Right hindlimb (tissue), 1 donor: ENCODE results near the gene RPP40.
"Not testable (repeated sequence)": the region's sequence is repeated elsewhere in the genome, so short reads cannot be mapped to it uniquely, and the experiment has no call there.

Experiments used
- DNase-seq: peaks from one replicate; pipeline ENCODE4 v3.0.0-alpha.2; 2018

Gene RPP40

DNA sequence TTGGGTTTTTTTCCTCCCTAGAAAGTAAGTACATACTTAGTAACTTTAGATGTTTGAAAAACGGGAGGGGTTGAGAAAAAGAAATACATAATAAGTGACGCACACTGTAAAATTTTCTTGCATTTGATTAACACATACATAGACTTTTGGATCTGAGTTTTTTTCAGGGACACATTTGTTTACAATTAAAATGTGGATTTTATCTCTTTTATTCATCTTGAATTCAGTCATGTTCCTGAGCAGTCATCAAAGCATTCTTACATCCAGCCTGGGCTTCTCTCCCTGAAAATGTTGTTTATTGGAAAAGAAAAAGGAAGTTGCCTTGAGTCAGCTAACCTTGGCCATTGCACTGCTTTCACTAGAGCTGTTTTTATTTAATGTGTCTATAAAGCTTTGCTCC is 8.7 kb upstream of the RPP40 start:
- no peak for DNase-seq

DNA sequence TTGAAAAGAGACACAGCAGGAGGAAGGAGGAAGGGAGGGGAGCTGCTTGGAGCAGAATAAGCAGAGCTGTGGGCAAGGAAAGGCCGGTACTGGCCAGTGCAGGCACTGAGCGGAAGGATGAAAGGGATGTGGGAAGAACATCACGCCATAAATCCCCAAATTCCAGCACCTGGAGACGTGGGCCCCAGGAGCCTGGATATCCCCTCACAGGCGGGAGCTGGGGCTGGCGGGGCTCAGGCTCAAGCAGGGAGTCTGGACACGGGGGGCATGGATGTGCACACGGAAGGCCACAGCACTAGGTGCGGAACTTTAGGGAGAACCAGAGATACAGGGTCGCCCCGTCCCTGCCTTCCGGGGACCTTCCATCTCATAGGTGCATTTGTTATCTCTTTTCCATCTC is 7.5 kb upstream of the RPP40 start:
- DNase-seq, result no peak

DNA sequence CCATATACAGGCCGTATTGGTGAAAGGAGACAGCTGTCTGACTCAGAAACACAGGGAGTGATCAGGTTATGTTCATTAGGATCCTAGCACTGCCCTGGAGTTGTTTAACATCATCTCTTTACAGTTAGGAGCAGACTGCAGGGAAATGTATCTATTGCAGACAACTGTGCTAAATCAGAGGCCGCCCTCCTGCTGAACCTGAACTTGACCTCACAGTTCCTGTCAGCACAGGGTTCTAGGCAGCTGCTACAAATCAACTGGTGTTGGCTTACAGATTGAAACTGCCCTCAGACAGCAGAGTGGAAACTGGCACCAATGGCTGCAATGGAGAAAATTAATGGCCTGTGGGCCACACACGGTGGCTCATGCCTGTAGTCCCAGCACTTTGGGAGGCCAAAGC is 3.7 kb upstream of the RPP40 start:
- no peak for DNase-seq

DNA sequence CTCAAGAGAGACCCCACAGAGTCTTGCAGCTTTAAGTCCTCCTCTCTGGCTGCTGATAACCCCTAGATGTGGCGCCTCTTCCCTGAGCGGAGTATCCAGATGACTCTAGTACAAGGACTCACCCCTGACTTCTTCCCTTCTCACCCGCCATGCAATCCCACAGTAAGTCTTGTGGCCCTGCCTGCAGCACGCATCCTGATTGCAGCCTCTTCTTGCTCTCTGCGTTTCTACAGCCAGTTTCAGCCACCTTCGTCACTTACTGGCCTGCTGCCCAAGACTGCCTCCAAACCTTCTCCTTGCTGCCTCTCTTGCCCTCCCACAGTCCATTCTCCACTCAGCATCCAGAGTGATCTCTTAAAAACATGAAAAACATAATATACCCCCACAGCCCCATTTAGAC is 2.4 kb upstream of the RPP40 start:
- DNase-seq, result no peak

DNA sequence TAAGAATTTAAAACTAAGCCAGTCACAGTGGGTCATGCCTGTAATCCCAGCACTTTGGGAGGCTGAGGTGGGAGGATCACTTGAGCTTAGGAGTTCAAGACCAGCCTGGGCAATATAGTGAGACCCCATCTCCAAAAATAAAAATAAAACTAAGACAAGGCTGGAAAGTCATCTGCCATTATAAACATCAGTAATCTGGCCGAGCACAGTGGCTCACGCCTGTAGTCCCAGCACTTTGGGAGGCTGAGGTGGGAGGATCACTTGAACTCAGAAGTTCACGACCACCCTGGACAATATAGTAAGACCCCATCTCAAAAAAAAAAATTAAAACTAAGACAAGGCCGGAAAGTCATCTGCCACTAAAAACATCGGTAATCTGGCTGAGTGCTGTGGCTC is 1.2 kb upstream of the RPP40 start:
- DNase-seq, result not testable (repeated sequence)

DNA sequence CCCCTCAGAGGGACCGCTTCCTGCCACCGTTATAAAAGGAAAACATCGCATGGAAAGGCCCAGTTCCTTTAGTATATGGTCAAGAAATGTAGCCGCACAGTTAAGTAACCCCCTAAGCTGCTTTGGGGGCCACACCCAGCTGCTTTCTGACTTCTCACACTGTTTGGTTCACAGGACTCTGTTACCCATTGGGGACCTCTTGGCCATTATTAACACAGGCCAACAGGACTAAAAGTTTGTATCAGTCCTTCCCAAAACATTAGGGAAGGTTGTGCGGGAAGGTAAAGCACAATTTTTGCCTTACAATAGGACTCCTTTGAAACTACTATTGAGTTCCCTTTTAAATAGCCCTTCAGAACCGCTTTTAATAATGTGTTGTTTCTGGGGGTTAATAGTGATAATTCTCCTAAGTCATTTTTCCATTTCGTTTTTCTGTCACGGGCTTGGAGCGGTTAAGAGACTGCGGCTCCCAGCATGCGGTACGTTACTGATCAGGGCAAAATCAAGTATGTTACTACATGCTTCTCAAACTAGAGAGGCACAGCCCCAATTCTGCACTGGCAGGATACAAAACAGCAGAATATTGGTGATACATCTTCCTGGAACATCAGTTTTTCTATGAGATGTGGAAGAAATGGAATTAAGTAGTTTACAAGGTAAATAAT is 668 bp upstream of the RPP40 start:
- DNase-seq, result no peak

DNA sequence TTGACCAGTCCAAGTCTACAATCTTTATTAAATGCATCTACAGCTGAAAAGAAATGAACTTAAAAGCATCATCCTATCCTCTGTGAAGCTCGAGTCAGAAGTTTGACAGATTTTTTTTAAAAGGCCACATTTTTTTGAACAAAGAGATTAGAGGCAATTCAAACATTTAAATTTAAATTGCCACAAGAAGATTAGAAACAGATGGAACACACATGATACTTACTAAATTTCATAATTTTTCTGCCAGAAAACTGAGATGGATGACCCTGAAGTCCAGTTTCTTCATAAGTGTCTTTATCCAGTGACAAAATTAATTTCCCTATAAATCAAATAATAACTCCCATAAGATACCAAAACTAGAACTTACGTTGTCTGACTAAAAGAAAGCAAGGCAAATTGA is 4.3 kb downstream of the RPP40 start:
- no peak for DNase-seq

DNA sequence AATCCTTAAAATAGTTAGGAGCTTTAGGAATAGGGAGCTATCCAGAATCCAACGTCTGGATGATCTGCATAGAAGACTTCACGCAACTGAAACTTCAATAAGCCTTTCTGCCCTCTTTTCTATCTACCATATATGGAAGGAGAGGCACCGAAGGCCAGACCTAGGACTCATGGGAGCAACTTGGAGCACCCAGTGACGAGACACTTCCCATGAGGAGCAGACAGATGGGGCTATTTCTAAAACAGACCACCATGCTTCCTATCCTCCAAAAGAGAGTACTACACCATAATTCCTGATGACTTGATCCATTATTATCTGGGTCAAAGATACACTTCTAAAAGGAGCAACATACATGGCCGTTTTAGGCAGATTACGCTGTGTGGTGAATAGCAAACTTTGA is 6.0 kb downstream of the RPP40 start:
- DNase-seq, result no peak

DNA sequence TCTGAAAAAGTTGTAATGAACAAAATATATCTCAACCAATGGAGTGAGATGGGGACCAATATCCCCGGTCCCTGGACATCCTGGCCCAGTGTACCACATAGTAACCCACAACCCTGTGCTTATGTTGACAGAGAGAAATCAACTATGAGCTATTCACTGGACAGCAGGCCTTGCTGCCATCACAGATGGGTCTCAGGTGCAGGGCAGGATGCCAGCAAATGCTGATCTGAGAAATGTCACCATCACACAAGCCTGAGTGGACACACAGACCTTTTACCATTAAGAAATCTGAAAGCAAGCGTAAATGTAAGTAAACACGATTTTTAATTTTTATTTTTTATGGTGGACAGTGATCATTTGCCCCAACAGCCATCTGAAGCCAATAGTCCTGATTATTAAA is 9.1 kb downstream of the RPP40 start:
- DNase-seq, result no peak

DNA sequence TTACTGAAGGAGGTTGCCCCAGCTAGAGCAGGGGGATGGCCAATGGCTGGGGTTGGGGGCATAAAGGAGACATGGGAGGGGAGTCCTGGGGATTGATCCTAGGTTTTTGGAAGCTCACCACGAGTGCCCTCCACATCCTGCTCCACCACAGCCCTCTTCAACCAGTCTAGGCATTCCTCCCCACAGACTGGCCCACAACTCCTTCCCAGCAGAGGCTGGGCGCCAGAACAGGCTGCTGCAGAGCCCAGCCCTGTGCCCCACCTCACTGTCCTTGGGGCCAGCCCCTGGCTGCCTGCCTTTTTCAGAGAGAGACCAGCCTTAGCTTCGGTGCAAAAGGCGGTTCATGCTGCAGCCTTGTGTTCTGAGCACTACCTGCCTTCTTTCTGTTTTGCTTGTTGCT is 16.4 kb downstream of the RPP40 start:
- no peak for DNase-seq

DNA sequence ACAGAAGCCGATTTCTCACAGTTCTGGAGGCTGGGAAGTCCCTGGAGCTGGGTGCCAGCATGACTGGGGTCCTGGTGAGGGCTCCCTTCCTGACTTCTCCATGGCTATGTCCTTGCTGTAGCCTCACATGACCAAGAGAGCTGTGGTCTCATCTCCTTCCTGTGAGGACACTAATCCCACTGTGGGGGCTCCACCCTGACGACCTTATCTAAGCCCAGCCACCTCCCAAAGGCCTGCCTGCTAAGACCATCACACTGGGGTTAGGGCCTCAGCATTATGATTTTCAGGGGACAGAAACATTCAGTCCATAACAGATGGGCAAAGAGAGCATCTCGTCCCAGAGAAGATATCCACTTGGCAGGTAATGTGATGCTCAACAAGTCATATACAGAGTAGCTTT is 16.8 kb downstream of the RPP40 start:
- no peak for DNase-seq

DNA sequence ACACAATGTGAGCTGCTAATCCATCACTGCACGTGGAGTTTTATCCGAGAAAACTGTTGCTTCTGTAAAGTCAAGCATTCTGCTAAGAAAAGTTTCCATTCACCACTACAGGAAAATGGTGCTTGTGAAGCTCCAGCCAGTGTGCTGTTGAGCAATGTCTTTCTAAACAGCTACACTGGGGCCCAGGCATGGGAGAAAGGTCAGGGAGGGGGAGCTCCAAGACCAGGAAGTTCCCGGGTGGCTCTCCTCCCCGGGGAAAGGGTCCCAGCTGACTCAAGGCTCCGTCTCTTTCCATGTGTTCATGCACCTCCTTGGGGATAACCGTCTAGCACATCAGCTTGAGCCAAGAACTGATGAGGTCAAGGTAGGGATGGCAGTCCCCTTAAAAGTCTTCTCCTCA is 20.5 kb downstream of the RPP40 start:
- DNase-seq, result no peak

DNA sequence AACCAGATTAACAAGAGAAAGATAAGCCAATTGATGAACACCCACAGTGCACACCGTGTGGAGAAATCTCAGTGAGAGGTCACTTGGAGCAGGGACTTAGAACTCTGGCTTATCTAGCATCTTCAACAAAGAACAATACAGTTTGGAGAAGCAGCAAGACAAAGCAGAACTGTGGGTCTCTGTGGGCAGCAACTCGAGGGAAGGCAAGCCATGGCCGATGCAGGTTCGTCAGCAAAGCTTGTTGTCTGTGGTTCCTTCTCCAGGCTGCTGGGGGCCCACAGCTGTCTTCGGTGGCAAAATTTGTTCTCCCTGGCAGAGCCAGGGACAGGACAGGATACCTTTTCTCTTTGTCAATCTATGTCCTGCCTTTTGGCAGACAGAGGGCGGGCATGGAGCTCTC is 22.1 kb downstream of the RPP40 start:
- no peak for DNase-seq

DNA sequence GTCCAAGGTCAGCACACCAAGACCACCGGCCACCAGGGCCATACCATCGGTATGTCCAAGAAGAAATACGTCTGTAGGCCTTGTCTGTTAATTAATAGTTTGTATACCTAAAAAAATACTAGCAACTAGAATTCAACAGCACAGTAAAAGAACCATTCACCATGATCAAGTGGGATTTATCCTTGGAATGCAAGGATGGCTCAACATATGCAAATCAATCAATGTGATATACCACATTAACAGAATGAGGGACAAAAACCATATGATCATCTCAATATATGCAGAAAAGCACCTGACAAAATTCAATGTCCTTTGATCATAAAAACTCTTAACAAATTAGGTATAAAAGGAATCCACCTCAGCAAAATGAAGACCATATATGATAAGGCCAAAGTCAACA is 24.4 kb downstream of the RPP40 start:
- DNase-seq, result no peak

DNA sequence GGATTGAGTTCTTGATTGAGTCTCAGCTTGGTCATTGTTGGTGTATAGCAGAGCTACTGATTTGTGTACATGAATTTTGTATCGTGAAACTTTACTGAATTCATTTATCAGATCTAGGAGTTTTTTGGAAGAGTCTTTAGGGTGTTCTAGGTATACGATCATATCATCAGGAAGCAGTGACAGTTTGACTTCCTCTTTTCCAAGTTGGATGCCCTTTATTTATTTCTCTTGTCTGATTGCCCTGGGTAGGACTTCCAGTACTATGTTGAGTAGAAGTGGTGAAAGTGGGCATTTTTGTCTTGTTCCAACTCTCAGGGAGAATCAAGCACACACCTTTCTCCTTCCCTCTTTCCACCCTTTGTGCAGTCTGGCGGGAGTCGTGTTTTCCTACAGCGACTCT is 26.4 kb downstream of the RPP40 start:
- DNase-seq, result no peak

DNA sequence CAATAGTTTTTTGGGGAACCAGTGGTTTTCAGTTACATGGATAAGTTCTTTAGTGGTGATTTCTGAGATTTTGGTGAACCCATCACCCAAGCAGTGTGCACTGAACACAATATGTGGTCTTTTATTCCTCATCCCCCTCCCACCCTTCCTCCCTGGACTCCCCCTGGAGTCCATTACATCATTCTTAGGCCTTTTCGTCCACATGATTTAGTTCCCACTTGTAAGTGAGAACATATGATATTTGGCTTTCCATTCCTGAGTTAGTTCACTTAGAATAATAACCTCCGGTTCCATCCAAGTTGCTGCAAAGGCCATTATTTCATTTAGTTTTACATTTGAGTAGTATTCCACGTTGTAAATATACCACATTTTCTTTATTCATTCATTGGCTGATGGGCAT is 28.3 kb downstream of the RPP40 start:
- peak; percentile 35 for DNase-seq

DNA sequence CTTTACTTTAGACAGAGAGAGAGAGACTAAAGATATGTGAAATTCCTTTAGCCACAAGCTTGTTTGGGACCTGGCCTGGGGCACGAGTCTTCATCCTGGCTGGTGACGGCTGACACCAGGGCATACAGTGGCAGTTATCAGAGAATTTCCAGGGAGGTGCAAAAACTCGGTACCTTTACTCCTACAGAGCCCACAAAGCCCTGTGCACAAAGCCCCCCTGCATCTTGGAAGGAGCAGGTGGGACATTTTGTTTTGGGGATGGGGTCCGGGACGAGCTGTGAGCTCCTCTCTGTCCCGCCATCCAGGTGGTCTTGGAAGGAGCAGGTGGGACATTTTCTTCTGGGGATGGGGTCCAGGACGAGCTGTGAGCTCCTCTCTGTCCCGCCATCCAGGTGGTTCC is 28.9 kb downstream of the RPP40 start:
- DNase-seq, result no peak

DNA sequence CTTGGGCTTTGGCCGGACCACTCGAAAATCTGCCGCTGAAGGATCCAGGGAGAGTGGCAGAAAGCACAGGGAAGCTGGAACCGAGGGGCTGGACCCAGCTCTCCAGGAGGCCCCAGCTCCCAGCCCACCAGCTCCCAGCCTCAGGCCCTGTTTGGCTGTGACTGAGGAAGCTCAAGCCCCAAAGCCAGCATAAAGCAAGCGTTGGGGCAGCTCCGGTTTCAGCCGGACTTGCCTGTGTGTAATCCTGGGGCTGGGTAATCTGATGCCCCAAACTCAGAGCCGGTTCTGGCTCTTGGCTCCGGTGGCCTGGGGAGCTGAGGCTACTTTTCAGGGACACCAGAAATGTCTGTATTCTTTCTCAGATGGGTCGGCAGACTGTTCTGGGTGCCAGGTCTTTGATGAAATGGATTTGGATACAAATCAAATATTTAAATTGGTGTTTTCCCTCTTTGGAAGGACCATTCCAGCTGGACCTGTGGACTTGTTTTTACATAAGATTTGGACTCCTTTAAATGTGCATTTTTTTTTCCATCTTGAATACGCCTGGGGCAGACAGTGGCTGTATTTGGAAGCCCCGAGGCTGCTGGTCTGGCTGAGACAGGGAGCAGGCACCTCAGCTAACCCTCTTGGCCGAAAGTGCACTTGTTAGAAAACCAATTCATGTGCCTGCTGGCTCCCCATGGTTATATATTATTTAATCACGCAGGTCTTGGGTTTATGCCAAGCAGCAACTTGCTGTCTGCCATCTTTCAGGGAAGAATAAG is 29.7 kb downstream of the RPP40 start:
- DNase-seq, result peak; percentile 93

DNA sequence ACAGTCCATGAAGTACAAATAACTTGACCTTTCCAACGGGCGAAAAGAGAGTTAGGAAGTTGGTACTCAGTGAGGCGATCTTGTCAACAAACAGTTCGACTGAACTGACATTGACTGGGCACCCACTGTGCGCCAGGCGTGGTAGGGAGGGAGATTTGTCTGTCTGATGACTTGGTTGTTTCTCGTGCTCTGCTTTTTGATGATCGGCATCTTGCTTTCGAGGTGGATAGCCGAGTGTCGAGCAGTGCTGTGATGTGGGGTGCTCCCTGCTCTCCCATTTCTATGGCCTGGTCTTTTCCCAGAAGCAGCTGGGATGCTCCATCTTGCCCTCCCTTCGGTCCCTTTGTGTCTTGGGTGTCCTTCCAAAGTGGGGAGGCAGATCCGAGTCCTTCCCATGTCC is 30.4 kb downstream of the RPP40 start:
- DNase-seq, result no peak

DNA sequence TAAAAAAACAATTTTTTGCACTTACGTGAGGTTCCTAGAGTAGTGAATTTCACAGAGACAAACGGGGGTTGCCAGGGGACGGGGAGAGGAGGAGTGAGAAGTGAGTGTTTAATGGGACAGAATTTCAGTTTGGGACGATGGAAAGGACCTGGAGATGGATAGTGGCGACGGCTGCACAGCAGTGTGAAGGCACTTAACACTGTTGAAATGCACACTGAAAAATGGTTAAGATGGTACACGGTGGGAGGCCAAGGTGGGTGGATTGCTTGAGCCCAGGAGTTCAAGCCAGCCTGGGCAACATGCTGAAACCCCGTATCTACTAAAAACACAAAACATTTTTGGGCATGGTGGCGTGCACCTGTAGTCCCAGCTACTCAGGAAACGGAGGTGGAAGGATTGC is 31.4 kb downstream of the RPP40 start:
- DNase-seq, result no peak

DNA sequence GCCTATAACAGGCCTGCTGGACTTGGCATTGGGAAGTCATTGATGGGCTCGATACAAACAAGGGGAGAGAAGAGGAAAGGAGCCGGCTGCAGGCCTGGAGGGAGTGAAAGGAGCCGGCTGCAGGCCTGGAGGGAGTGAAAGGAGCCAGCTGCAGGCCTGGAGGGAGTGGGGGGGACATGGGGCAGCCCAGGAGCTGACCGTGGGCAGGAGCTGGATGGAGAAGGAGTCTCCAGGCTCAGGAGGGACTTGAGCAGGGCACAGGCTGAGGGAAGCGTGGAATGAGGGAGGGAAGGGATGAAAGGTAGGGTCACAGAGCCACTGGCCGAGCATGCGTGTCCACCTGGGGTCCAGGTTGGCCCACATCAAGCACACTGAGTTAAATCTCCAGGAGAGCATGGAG is 32.0 kb downstream of the RPP40 start:
- DNase-seq, result no peak

DNA sequence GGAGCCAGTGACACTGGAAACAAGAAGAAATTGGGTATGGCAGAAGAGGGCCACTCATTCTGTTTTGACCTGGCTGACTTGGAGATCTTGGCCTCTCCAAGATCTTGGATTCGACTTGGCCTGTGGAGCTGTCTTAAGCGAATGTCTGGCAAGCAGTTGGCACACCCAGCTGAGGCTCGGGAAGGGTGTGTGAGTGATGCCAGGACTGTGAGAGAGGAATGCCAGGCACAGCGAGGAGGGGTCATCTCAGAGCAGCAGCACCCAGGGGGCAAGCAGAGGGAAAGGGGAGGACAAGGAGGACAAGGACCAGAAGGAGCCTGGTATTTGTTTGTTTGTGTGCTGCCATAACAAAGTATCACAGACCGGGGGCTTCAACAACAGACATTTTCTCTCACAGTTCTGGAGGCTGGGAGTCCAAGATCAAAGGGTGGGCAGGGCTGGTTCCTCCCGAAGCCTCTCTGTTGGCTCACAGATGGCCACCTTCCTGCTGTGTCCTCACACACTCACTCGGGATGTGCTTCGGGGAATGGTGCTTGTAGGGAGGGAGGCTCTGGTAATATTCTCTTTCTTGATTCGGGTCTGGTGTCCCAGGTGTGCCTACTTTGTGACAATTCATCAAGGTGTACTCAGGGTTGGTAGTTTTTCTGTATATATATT is 33.0 kb downstream of the RPP40 start:
- DNase-seq, result no peak

DNA sequence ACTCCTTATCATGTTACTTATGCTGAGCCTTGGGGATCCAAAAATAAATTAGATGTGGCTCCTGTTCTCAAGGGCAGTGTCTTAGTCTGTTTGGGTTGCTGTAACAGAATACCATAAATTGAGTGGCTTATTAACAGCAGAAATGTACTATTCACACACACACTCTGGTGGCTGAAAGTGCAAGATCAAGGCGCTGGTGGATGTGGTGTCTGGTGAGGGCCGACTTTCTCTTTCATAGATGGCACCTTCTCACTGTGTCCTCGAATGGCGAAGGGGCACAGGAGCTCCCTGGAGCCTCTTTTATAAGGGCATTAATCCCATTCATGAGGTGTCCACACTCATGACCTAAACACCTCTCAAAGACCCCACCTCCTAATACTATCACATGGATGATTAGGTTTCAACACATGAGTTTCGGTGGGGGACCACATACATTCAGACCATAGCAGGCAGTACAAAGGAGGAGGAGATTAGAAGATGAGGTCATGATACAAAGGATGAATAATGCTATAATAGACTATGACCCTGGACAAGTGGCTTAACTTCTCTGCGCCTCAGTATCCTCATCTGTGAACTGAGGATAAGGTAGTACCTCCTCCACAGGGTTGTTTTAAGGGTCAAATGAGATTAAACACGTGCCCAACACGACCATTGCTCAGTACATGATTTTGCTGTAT is 34.1 kb downstream of the RPP40 start:
- no peak for DNase-seq
